K562 (cell line): ENCODE data around the gene PGAP3. TPM values are rescaled to one million over a fixed set of nuclear protein-coding genes. Genes with fewer than 3 reads are reported as not detected.

ENCODE experiments used
- ATAC-seq: fragments of 200-7000 bp; cut with Tn5 transposase; 3 replicates; pipeline ENCODE4 v1.9.1; 2020; ENCODE audit warnings: moderate library complexity
- BruUV-seq: library from RNA; stranded (reverse); fragments of 400-500 nt; replicated peaks from 2 replicates; lab custom pipeline; 2021; lab: Mats Ljungman, UMichigan
- CTCF ChIA-PET: fragments of 300-600 bp; formaldehyde crosslinking; extraction: SDS; loops from one replicate; lab custom pipeline; 2021; ENCODE audit warnings: low intra/inter-chr PET ratio; lab: Yijun Ruan, JAX
- POLR2A ChIA-PET: fragments of 300-600, 350-650 bp; sonication (Branson Sonifier 250); formaldehyde crosslinking; extraction: SDS; loops from one replicate; lab custom pipeline; 2021; ENCODE audit warnings: antibody characterized with exemption, inconsistent platforms; lab: Yijun Ruan, JAX
- DNase-seq, 4 experiments: peaks; one replicate each; pipeline versions ENCODE4 v3.0.0 to v3.0.0-alpha.2; 2011 to 2018; ENCODE audit warnings: low spot score in 3 of 4, mixed read lengths in 3 of 4; ENCODE audit errors: extremely low read depth in 1 of 4
- FAIRE-seq: peaks from 2 replicates; lab custom pipeline; 2011; peaks lifted over from hg19 to GRCh38; lab: Jason Lieb, UNC
- H2AFZ ChIP-seq: 2 replicates; pipeline ENCODE4 v1.6.0; 2011; ENCODE audit warnings: low read depth, low read length, control low read depth, inconsistent platforms
- H3K27ac ChIP-seq: fragments of 200-600 bp; 3 replicates; pipeline ENCODE4 v1.8.0; 2011; ENCODE audit warnings: low read depth, mild to moderate bottlenecking, control low read depth, inconsistent platforms, low read length, moderate library complexity, mixed read lengths; ENCODE audit errors: extremely low read depth
- H3K27me3 ChIP-seq, 2 experiments: fragments of 300-600 bp in 1 of 2; 2 replicates in 1 of 2; 3 replicates in 1 of 2; pipeline versions ENCODE4 v1.6.0 to v1.8.0; 2011; ENCODE audit warnings: inconsistent platforms in 2 of 2, low read length in 2 of 2, mild to moderate bottlenecking in 1 of 2, mixed read lengths in 1 of 2, moderate library complexity in 1 of 2; ENCODE audit not compliant: control insufficient read depth in 2 of 2, insufficient read depth in 2 of 2
- H3K36me3 ChIP-seq: fragments of 300-600 bp; 3 replicates; pipeline ENCODE4 v1.8.0; 2011; ENCODE audit warnings: mild to moderate bottlenecking, low read length, inconsistent platforms; ENCODE audit not compliant: control insufficient read depth, insufficient read depth
- H3K4me1 ChIP-seq, 2 experiments: fragments of 200-600 bp in 1 of 2; replicated peaks in 1 of 2; 2 replicates in 1 of 2; 3 replicates in 1 of 2; pipeline versions ENCODE4 v1.5.1 to v1.8.0; 2011; ENCODE audit warnings: inconsistent platforms in 2 of 2, low read length in 2 of 2, mild to moderate bottlenecking in 1 of 2, mixed read lengths in 1 of 2, moderate library complexity in 1 of 2; ENCODE audit not compliant: control insufficient read depth in 2 of 2, insufficient read depth in 2 of 2
- H3K4me2 ChIP-seq: 2 replicates; pipeline ENCODE4 v1.6.1; 2011; ENCODE audit warnings: low read length, control low read depth, inconsistent platforms, mixed read lengths; ENCODE audit not compliant: insufficient read depth
- H3K4me3 ChIP-seq: fragments of 200-600 bp; sonication (generic), shearing (Covaris generic); 2 replicates; pipeline ENCODE4 v1.5.1; 2016; ENCODE audit warnings: control low read depth, inconsistent platforms
- H3K79me2 ChIP-seq: fragments of 200-600 bp; 3 replicates; pipeline ENCODE4 v1.8.0; 2011; ENCODE audit warnings: low read length, inconsistent platforms; ENCODE audit not compliant: control insufficient read depth, insufficient read depth
- H3K9ac ChIP-seq, 2 experiments: 2 replicates each; pipeline versions ENCODE4 v1.6.0 to v1.6.1; 2011; ENCODE audit warnings: low read depth in 2 of 2, low read length in 2 of 2, control low read depth in 1 of 2, inconsistent platforms in 1 of 2, mild to moderate bottlenecking in 1 of 2, mixed read lengths in 1 of 2; ENCODE audit not compliant: insufficient read depth in 1 of 2
- H3K9me1 ChIP-seq: one replicate; pipeline ENCODE4 v1.6.0; 2011; ENCODE audit warnings: inconsistent platforms, mild to moderate bottlenecking, low read length, moderate library complexity; ENCODE audit not compliant: control insufficient read depth, insufficient read depth
- H3K9me3 ChIP-seq: replicated peaks from 2 replicates; pipeline ENCODE4 v1.5.1; 2011; ENCODE audit warnings: low read depth, low read length, inconsistent platforms; ENCODE audit not compliant: control insufficient read depth, insufficient read depth
- H4K20me1 ChIP-seq: replicated peaks from 2 replicates; pipeline ENCODE4 v1.6.1; 2011; ENCODE audit warnings: low read length, inconsistent platforms, mixed read lengths; ENCODE audit not compliant: control insufficient read depth, insufficient read depth
- ARID2 ChIP-seq: fragments of 450-650 bp; IDR thresholded peaks from 2 replicates; pipeline ENCODE4 v1.6.1; 2017; ENCODE audit warnings: antibody characterized with exemption, mild to moderate bottlenecking
- ATF7 ChIP-seq: fragments of 450-650 bp; IDR thresholded peaks from 2 replicates; pipeline ENCODE4 v1.7.1; 2014; ENCODE audit warnings: mild to moderate bottlenecking, moderate library complexity
- BMI1 ChIP-seq: fragments of 150-350 bp; IDR thresholded peaks from 2 replicates; pipeline ENCODE4 v1.6.1; 2014; ENCODE audit warnings: low read length
- CTBP1 ChIP-seq: fragments of 450-650 bp; IDR thresholded peaks from 2 replicates; pipeline ENCODE4 v1.6.1; 2016; ENCODE audit warnings: borderline replicate concordance
- ELK3 ChIP-seq: fragments of 450-650 bp; formaldehyde crosslinking; IDR thresholded peaks from 2 replicates; pipeline ENCODE4 v1.4.0; 2020; ENCODE audit warnings: mild to moderate bottlenecking
- HNRNPL ChIP-seq: fragments of 200-400 bp; formaldehyde crosslinking; IDR thresholded peaks from 2 replicates; pipeline ENCODE4 v1.6.1; 2017; ENCODE audit warnings: low read depth, mild to moderate bottlenecking, low read length
- KDM1A ChIP-seq, 2 experiments: fragments of 450-650 bp; IDR thresholded peaks; 2 replicates each; pipeline ENCODE4 v1.6.1; 2016; ENCODE audit warnings: mild to moderate bottlenecking in 2 of 2
- MECOM ChIP-seq: fragments of 250-450 bp; sonication (Bioruptor Pico); IDR thresholded peaks from 2 replicates; pipeline ENCODE4 v1.8.0; 2022; ENCODE audit warnings: inconsistent platforms
- MYC ChIP-seq, 2 experiments: fragments of 250-450 bp in 1 of 2; sonication (Bioruptor Pico) in 1 of 2; IDR thresholded peaks; 2 replicates each; pipeline versions ENCODE4 v1.5.1 to v1.6.1; 2012 to 2021; ENCODE audit warnings: low read depth in 2 of 2, borderline replicate concordance in 1 of 2, improper control_type of control experiment in 1 of 2, low read length in 1 of 2, mild to moderate bottlenecking in 1 of 2, moderate library complexity in 1 of 2
- NRF1 ChIP-seq, 2 experiments: fragments of 450-650 bp; IDR thresholded peaks in 1 of 2; conservative IDR thresholded peaks in 1 of 2; 2 replicates each; pipeline ENCODE4 v1.6.1; 2014; ENCODE audit warnings: mild to moderate bottlenecking in 2 of 2
- SRSF7 ChIP-seq: fragments of 200-400 bp; formaldehyde crosslinking; optimal IDR thresholded peaks from 2 replicates; pipeline ENCODE3; 2017; ENCODE audit warnings: mild to moderate bottlenecking, low read depth, low read length
- VEZF1 ChIP-seq: fragments of 200-800 bp; sonication (Bioruptor generic); IDR thresholded peaks from 2 replicates; pipeline ENCODE4 v1.6.1; 2017; ENCODE audit warnings: missing genetic modification characterization, missing compliant biosample characterization
- ZNF592 ChIP-seq: fragments of 450-650 bp; IDR thresholded peaks from 2 replicates; pipeline ENCODE4 v1.6.1; 2017; ENCODE audit warnings: antibody characterized with exemption, mild to moderate bottlenecking
- WGBS: fragments of 100-300 bp; shearing (Covaris generic); methylation state at CpG from one replicate; pipeline ENCODE4 v1.1.6; 2016; ENCODE audit warnings: low coverage, mixed read lengths; ENCODE audit not compliant: insufficient coverage; ENCODE audit errors: missing lambda C conversion rate; 5-methylcytosine and 5-hydroxymethylcytosine counted together
- in situ Hi-C: fragments of 300-500 bp; cut with MboI; formaldehyde crosslinking; loops from 4 replicates; pipeline ENCODE4 v1.15.0; 2018; ENCODE audit warnings: inconsistent platforms, mixed read lengths
- intact Hi-C: fragments of 100-400 bp; cut with micrococcal nuclease; formaldehyde crosslinking; loops from 2 replicates; pipeline ENCODE4 v1.14.2; 2022
- polyA plus RNA-seq, 8 experiments: library from polyadenylated mRNA; depleted of rRNA in 4 of 8; stranded (reverse) in 5 of 8; unstranded in 3 of 8; fragments of >200 nt; fragmentation: Nextera tagmentation in 2 of 8; fragmentation: Illumina TruSeq in 1 of 8; extraction: Ambion mirVana in 2 of 8; extraction: Trizol in 1 of 8; gene quantifications; 2 replicates each; pipeline versions ENCODE4 v1.2.1 to v1.2.3, GENCODE V29; 2011 to 2014; ENCODE audit warnings: inconsistent platforms in 1 of 8, missing spikeins in 1 of 8
- total RNA-seq, 7 experiments: library from RNA; depleted of rRNA in 6 of 7; stranded (reverse); fragments of >200 nt in 6 of 7; fragmentation: Illumina TruSeq in 2 of 7; extraction: Trizol in 2 of 7; gene quantifications; 2 replicates each; pipeline versions ENCODE4 v1.2.1 to v1.2.3, GENCODE V29; 2011 to 2021; ENCODE audit warnings: low replicate concordance in 1 of 7

Gene PGAP3
- total and polyA plus RNA-seq, 9 of the 15 experiments (the other 6 are each of a cell fraction or from before 2014, with no cell fraction given) = 0.38 to 9.4 (median 4.5) TPM

GRCh38 chr17:39663688-39664580 lies 23.9 kb downstream of the PGAP3 start:
- ChIA-PET CTCF (interaction anchor here (0.6 to 0.7 kb wide), 2 partner anchors 10 to 19 kb away, joined by 3 read pairs; no protein-coding TSS in a partner anchor), POLR2A (interaction anchor here (0.7 to 1.0 kb wide), 3 partner anchors 11 to 26 kb away, joined by 3 to 4 read pairs (median 4); partner anchors contain the start of gene PGAP3)
- peak; percentile 73 to 80 (median 76) for DNase-seq
- Histone ChIP-seq H3K27me3 (no peaks in the 10 kb centered on the region), H2AFZ (peak overlapping the region; percentile 51; the same call in 1 of the 2 replicates), H3K27ac (peak overlapping the region; percentile 11), H3K4me3 (no peak overlapping the region), H3K9me1 (no peaks in the 10 kb centered on the region), H3K9me3 (no peaks in the 10 kb centered on the region), H3K4me2 (peak overlapping the region; percentile 27; the same call in 1 of the 2 replicates), H3K4me1 (peaks cover 29 to 84% of the 10 kb centered on the region in 2 experiments), H3K79me2 (peaks cover 7% of the 10 kb centered on the region; the same call in 2 of the 3 replicates), H3K36me3 (peaks cover 41% of the 10 kb centered on the region; the same call in 1 of the 3 replicates), H3K9ac (peak overlapping the region in 1 of 2 experiments; percentile 82; a peak in 2 of 4 replicates), H4K20me1 (no peaks in the 10 kb centered on the region)
- peak; percentile 77 for ATAC-seq
- intact Hi-C loops = no loop called here
- in situ Hi-C loops = no loop called here
- no TSS peak for BruUV-seq
- FAIRE-seq = peak; percentile 77
- WGBS = 6% methylated on average over 15 of the region's 17 CpGs
- peak; percentile 52 for TF ChIP-seq VEZF1
- TF ChIP-seq HNRNPL = peak; percentile 70; the same call in 1 of the 2 replicates
- 0 out of 4 replicates have a peak, but pooled peaks of 1 of the 2 experiments have one; percentile 23 for TF ChIP-seq NRF1 (conservative IDR thresholded peaks at IDR 0.05 in 1 of 2, IDR thresholded peaks at IDR 0.05 in 1 of 2)
- no peak for TF ChIP-seq BMI1
- TF ChIP-seq ATF7 = 0 out of 2 replicates have a peak, but pooled peaks have one; percentile 18
- TF ChIP-seq KDM1A (IDR thresholded peaks at IDR 0.05) = peak in 1 of 2 experiments; percentile 38; a peak in 2 of 4 replicates
- no peak for TF ChIP-seq ARID2
- TF ChIP-seq MYC (IDR thresholded peaks at IDR 0.05; ENCODE audit: low read depth, low read length) = 0 out of 2 replicates have a peak, but pooled peaks have one; percentile 11
- no peak for TF ChIP-seq MYC (CRISPR knock-in tag; IDR thresholded peaks at IDR 0.05; ENCODE audit: borderline replicate concordance, low read depth)
- 0 out of 2 replicates have a peak, but pooled peaks have one; percentile 35 for TF ChIP-seq ZNF592
- TF ChIP-seq MECOM (CRISPR knock-in tag) = no peak
- no peak for TF ChIP-seq ELK3 (CRISPR knock-in tag)
- no peak for TF ChIP-seq SRSF7
- peak; percentile 49; the same call in 1 of the 2 replicates for TF ChIP-seq CTBP1
